IMR-90 (cell line): Measurements from ENCODE around the gene MAP3K13. TPM values are rescaled to one million over a fixed set of nuclear protein-coding genes. Genes with fewer than 3 reads are reported as not detected.

Source experiments
- ATAC-seq: fragments of 200-7000 bp; cut with Tn5 transposase; 2 replicates; pipeline ENCODE4 v1.9.1; 2020; ENCODE audit warnings: low read depth, mild to moderate bottlenecking, moderate library complexity
- BruUV-seq: library from RNA; stranded (reverse); fragments of 400-500 nt; replicated peaks from 2 replicates; lab custom pipeline; 2021; lab: Mats Ljungman, UMichigan
- CTCF ChIA-PET: fragments of 300-600 bp; formaldehyde crosslinking; extraction: SDS; loops from one replicate; lab custom pipeline; 2021; ENCODE audit warnings: antibody characterized with exemption; lab: Yijun Ruan, JAX
- POLR2A ChIA-PET: fragments of 300-600 bp; sonication (Branson Sonifier 250); formaldehyde crosslinking; loops from one replicate; lab custom pipeline; 2022; ENCODE audit warnings: antibody characterized with exemption; ENCODE audit not compliant: unreplicated experiment; lab: Charles Lee
- DNase-seq: peaks from one replicate; pipeline ENCODE4 v3.0.0; 2013
- H2AFZ ChIP-seq: replicated peaks from 2 replicates; pipeline ENCODE3; 2013; ENCODE audit warnings: low read length, mild to moderate bottlenecking; ENCODE audit not compliant: poor library complexity
- H2AK5ac ChIP-seq: 2 replicates; pipeline ENCODE4 v1.6.1; 2013; ENCODE audit warnings: low read depth, low read length, inconsistent platforms
- H2AK9ac ChIP-seq: replicated peaks from 2 replicates; pipeline ENCODE3; 2013; ENCODE audit warnings: mild to moderate bottlenecking, low read depth, low read length, moderate library complexity; ENCODE audit not compliant: poor library complexity
- H2BK120ac ChIP-seq: 2 replicates; pipeline ENCODE4 v1.6.1; 2013; ENCODE audit warnings: low read depth, low read length, inconsistent platforms
- H2BK15ac ChIP-seq: 3 replicates; pipeline ENCODE4 v1.6.1; 2013; ENCODE audit warnings: low read depth, low read length, inconsistent platforms
- H2BK20ac ChIP-seq: 2 replicates; pipeline ENCODE4 v1.6.1; 2013; ENCODE audit warnings: low read depth, mild to moderate bottlenecking, inconsistent platforms, low read length, moderate library complexity
- H2BK5ac ChIP-seq: 2 replicates; pipeline ENCODE4 v1.6.1; 2013; ENCODE audit warnings: mild to moderate bottlenecking, low read depth, low read length, inconsistent platforms; ENCODE audit not compliant: poor library complexity, severe bottlenecking
- H3K14ac ChIP-seq: replicated peaks from 2 replicates; pipeline ENCODE4 v1.6.1; 2013; ENCODE audit warnings: low read depth, low read length, inconsistent platforms
- H3K18ac ChIP-seq: 2 replicates; pipeline ENCODE4 v1.6.1; 2013; ENCODE audit warnings: low read depth, low read length, control low read depth
- H3K23ac ChIP-seq: 2 replicates; pipeline ENCODE4 v1.6.1; 2013; ENCODE audit warnings: low read depth, low read length, inconsistent platforms
- H3K27ac ChIP-seq: 2 replicates; pipeline ENCODE4 v1.5.1; 2013; ENCODE audit warnings: mild to moderate bottlenecking, control low read depth, low read length; ENCODE audit not compliant: insufficient read depth
- H3K27me3 ChIP-seq: 2 replicates; pipeline ENCODE4 v1.6.1; 2013; ENCODE audit warnings: low read length; ENCODE audit not compliant: control insufficient read depth, insufficient read depth
- H3K36me3 ChIP-seq: 2 replicates; pipeline ENCODE4 v1.6.1; 2013; ENCODE audit warnings: low read length, mixed read lengths; ENCODE audit not compliant: control insufficient read depth, insufficient read depth
- H3K4ac ChIP-seq: 2 replicates; pipeline ENCODE4 v1.6.1; 2013; ENCODE audit warnings: low read depth, low read length, inconsistent platforms
- H3K4me1 ChIP-seq: 2 replicates; pipeline ENCODE4 v1.6.1; 2013; ENCODE audit warnings: low read length, mixed read lengths; ENCODE audit not compliant: control insufficient read depth, insufficient read depth
- H3K4me2 ChIP-seq: 2 replicates; pipeline ENCODE4 v1.6.1; 2013; ENCODE audit warnings: low read depth, mild to moderate bottlenecking, control low read depth, low read length, moderate library complexity
- H3K4me3 ChIP-seq: 2 replicates; pipeline ENCODE4 v1.5.1; 2013; ENCODE audit warnings: low read depth, mild to moderate bottlenecking, control low read depth, low read length, moderate library complexity; ENCODE audit not compliant: insufficient read depth
- H3K56ac ChIP-seq: 2 replicates; pipeline ENCODE4 v1.6.1; 2013; ENCODE audit warnings: low read length, inconsistent platforms; ENCODE audit not compliant: insufficient read depth; ENCODE audit errors: extremely low read depth
- H3K79me1 ChIP-seq, 2 experiments: 2 replicates each; pipeline ENCODE4 v1.6.1; 2013; ENCODE audit warnings: low read length in 2 of 2, inconsistent platforms in 1 of 2, low read depth in 1 of 2
- H3K9ac ChIP-seq: 2 replicates; pipeline ENCODE4 v1.6.1; 2013; ENCODE audit warnings: low read depth, low read length, control low read depth
- H3K9me1 ChIP-seq: 2 replicates; pipeline ENCODE4 v1.6.1; 2013; ENCODE audit warnings: low read length, inconsistent platforms; ENCODE audit not compliant: insufficient read depth
- H3K9me3 ChIP-seq: 2 replicates; pipeline ENCODE4 v1.6.1; 2013; ENCODE audit warnings: low read length; ENCODE audit not compliant: control insufficient read depth, insufficient read depth
- H4K20me1 ChIP-seq: 2 replicates; pipeline ENCODE4 v1.6.1; 2013; ENCODE audit warnings: low read length, inconsistent platforms; ENCODE audit not compliant: insufficient read depth
- H4K5ac ChIP-seq: 2 replicates; pipeline ENCODE4 v1.6.1; 2013; ENCODE audit warnings: mild to moderate bottlenecking, low read depth, low read length, control low read depth
- H4K8ac ChIP-seq, 2 experiments: 2 replicates each; pipeline ENCODE4 v1.6.1; 2013; ENCODE audit warnings: low read depth in 2 of 2, low read length in 2 of 2, control low read depth in 1 of 2, inconsistent platforms in 1 of 2
- H4K91ac ChIP-seq: 2 replicates; pipeline ENCODE4 v1.6.1; 2013; ENCODE audit warnings: low read depth, low read length, inconsistent platforms; ENCODE audit not compliant: insufficient read depth
- CHD1 ChIP-seq: IDR thresholded peaks from 2 replicates; pipeline ENCODE4 v1.6.1; 2012; ENCODE audit warnings: low read depth, low read length, improper control_type of control experiment
- MAZ ChIP-seq: IDR thresholded peaks from 2 replicates; pipeline ENCODE4 v1.6.1; 2012; ENCODE audit warnings: low read depth, mild to moderate bottlenecking, low read length, improper control_type of control experiment, moderate library complexity, borderline replicate concordance
- NFE2L2 ChIP-seq: fragments of 150-350 bp; IDR thresholded peaks from 2 replicates; pipeline ENCODE4 v1.6.1; 2016; ENCODE audit warnings: low read depth, mild to moderate bottlenecking, low read length
- POLR2A ChIP-seq: IDR thresholded peaks from 2 replicates; pipeline ENCODE4 v1.6.1; 2012; ENCODE audit warnings: mild to moderate bottlenecking, low read depth, low read length
- RAD21 ChIP-seq: IDR thresholded peaks from 2 replicates; pipeline ENCODE4 v1.6.1; 2012; ENCODE audit warnings: low read length, improper control_type of control experiment
- RFX5 ChIP-seq: IDR thresholded peaks from 2 replicates; pipeline ENCODE4 v1.8.0; 2012; ENCODE audit warnings: low read depth, mild to moderate bottlenecking, low read length, moderate library complexity
- SMC3 ChIP-seq: fragments of 150-350 bp; IDR thresholded peaks from 2 replicates; pipeline ENCODE4 v1.6.1; 2016; ENCODE audit warnings: low read depth, mild to moderate bottlenecking, antibody characterized with exemption, low read length, moderate library complexity
- WGBS, 2 experiments: methylation state at CpG; one replicate each; pipeline versions ENCODE4 v1.1.5 to v1.1.7; 2013; ENCODE audit warnings: missing lambda C conversion rate in 2 of 2; ENCODE audit not compliant: insufficient read length in 1 of 2; ENCODE audit errors: extremely low coverage in 2 of 2; 5-methylcytosine and 5-hydroxymethylcytosine counted together
- dilution Hi-C: fragments of 300-500 bp; cut with HindIII; formaldehyde crosslinking; loops from one replicate; pipeline ENCODE4 v1.14.3; 2018; ENCODE audit warnings: low sequenced_read_pairs; ENCODE audit not compliant: unreplicated experiment
- in situ Hi-C: fragments of 300-500 bp; cut with MboI; formaldehyde crosslinking; loops from 3 replicates; pipeline ENCODE4 v1.14.3; 2019; ENCODE audit warnings: low sequenced_read_pairs, inconsistent platforms, mixed read lengths
- intact Hi-C: fragments of 100-400 bp; cut with micrococcal nuclease; formaldehyde crosslinking; loops from 2 replicates; pipeline ENCODE4 v1.10.0; 2022
- polyA plus RNA-seq, 3 experiments: library from polyadenylated mRNA; depleted of rRNA; stranded (reverse); fragments of >200 nt; gene quantifications; 2 replicates each; pipeline ENCODE4 v1.2.3, GENCODE V29; 2012; ENCODE audit warnings: low replicate concordance in 1 of 3
- total RNA-seq: library from RNA; depleted of rRNA; stranded (reverse); fragments of >200 nt; gene quantifications from 2 replicates; pipeline ENCODE4 v1.2.3, GENCODE V29; 2012

The MAP3K13 gene
- total and polyA plus RNA-seq, 2 of the 4 experiments (the other 2 are of a cell fraction) = 9.9 to 17.6 TPM

- Histone ChIP-seq H4K91ac (no peak overlapping the region), H3K9me3 (no peaks in the 10 kb centered on the region), H3K36me3 (no peaks in the 10 kb centered on the region), H3K18ac (no peak overlapping the region), H3K9me1 (peaks cover 4% of the 10 kb centered on the region; the same call in 1 of the 2 replicates), H2AFZ (no peak overlapping the region), H2BK20ac (no peak overlapping the region), H3K9ac (no peak overlapping the region), H3K4me3 (no peak overlapping the region), H3K4ac (no peak overlapping the region), H2AK9ac (no peak overlapping the region), H4K20me1 (no peaks in the 10 kb centered on the region), H3K79me1 (no peaks in the 10 kb centered on the region), H3K4me1 (no peaks in the 10 kb centered on the region), H2BK120ac (no peak overlapping the region), H2BK15ac (no peak overlapping the region), H2BK5ac (no peak overlapping the region), H3K27ac (no peak overlapping the region), H3K4me2 (no peak overlapping the region), H2AK5ac (no peak overlapping the region), H4K5ac (no peak overlapping the region), H3K56ac (no peak overlapping the region), H3K23ac (no peak overlapping the region), H3K27me3 (no peaks in the 10 kb centered on the region), H3K14ac (no peak overlapping the region), H4K8ac (no peak overlapping the region)
- intact Hi-C loops = no loop called here
- no TSS peak for BruUV-seq
- CTCF ChIA-PET = no interaction called here
- ATAC-seq (no peak), DNase-seq (no peak)
- in situ Hi-C loops = no loop called here
- 86% methylated on average over 2 of the region's 3 CpGs; no CpG with 5 or more reads in 1 of the 2 experiments for WGBS, 2 experiments
- POLR2A ChIA-PET = no interaction called here
- dilution Hi-C loops = no loop called here
- TF ChIP-seq SMC3 = no peak
- TF ChIP-seq CHD1 = no peak
- TF ChIP-seq MAZ = no peak
- no peak for TF ChIP-seq NFE2L2
- no peak for TF ChIP-seq RAD21
- TF ChIP-seq POLR2A = no peak
- no peak for TF ChIP-seq RFX5
Measured at GRCh38 chr3:185330644-185331043, 32.3 kb upstream of the MAP3K13 start.
